LNCaP clone FGC (cell line): ENCODE results near the gene IFI6.

ENCODE experiments used
- DNase-seq: peaks from one replicate; pipeline ENCODE4 v3.0.0-alpha.2; 2011; ENCODE audit warnings: low read depth
- H3K4me3 ChIP-seq: 2 replicates; pipeline ENCODE4 v1.5.1; 2011; ENCODE audit warnings: mild to moderate bottlenecking, low read depth, low read length, control low read depth
- TF ChIP-seq, protein P1 (sequence below): IDR thresholded peaks from 2 replicates; pipeline ENCODE4 v1.5.1; 2012; ENCODE audit warnings: mild to moderate bottlenecking; ENCODE audit not compliant: control insufficient read depth, insufficient read depth; ENCODE audit errors: extremely low read depth

Gene IFI6, protein sequence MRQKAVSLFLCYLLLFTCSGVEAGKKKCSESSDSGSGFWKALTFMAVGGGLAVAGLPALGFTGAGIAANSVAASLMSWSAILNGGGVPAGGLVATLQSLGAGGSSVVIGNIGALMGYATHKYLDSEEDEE

DNA sequence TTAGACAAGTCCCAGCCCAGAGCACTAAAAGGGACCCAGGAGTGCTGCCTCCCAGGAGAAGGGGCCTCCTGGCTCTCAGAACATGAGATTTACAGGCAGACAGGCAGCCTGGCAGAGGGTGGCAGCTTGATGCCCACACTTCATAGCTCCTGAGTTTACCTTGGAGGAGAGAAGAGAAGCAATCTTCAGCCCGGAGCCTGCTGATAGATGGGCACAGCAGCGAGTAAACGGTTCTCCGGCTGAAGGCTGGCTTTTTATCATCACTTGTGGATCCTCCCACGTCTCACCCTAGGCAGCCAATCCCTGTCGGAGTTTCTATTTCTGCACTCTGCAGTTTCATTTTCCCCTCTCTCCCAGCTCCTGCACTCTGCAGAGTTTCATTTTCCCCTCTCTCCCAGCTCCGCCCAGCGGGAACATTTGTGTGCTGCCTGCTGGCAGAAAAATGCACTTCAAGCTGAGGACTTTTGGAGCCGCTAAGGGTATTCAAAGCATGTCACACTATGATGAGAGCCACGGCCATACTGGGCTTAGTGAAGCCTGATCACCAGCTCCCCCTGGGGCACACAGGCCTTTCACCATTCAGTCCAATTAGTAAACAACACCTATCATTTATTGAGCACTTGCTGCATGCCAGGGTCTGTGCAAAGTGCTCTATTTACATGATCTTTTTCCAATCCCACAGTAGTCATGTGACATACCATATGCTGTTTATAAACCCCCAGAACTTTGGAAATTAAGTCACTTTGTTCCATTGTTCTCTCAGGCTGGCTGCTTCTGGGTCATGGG lies at the start of gene IFI6:
IFI6 (minus strand) TSS at position 229 of the 786 bp plus-strand sequence. CDS start 2,878 bp downstream, outside the sequence.
- H3K4me3 ChIP-seq: peak within 1 kb of the TSS; percentile 38
- peak; percentile 90 for DNase-seq
- TF ChIP-seq, protein P1, sequence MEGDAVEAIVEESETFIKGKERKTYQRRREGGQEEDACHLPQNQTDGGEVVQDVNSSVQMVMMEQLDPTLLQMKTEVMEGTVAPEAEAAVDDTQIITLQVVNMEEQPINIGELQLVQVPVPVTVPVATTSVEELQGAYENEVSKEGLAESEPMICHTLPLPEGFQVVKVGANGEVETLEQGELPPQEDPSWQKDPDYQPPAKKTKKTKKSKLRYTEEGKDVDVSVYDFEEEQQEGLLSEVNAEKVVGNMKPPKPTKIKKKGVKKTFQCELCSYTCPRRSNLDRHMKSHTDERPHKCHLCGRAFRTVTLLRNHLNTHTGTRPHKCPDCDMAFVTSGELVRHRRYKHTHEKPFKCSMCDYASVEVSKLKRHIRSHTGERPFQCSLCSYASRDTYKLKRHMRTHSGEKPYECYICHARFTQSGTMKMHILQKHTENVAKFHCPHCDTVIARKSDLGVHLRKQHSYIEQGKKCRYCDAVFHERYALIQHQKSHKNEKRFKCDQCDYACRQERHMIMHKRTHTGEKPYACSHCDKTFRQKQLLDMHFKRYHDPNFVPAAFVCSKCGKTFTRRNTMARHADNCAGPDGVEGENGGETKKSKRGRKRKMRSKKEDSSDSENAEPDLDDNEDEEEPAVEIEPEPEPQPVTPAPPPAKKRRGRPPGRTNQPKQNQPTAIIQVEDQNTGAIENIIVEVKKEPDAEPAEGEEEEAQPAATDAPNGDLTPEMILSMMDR: no peak

DNA sequence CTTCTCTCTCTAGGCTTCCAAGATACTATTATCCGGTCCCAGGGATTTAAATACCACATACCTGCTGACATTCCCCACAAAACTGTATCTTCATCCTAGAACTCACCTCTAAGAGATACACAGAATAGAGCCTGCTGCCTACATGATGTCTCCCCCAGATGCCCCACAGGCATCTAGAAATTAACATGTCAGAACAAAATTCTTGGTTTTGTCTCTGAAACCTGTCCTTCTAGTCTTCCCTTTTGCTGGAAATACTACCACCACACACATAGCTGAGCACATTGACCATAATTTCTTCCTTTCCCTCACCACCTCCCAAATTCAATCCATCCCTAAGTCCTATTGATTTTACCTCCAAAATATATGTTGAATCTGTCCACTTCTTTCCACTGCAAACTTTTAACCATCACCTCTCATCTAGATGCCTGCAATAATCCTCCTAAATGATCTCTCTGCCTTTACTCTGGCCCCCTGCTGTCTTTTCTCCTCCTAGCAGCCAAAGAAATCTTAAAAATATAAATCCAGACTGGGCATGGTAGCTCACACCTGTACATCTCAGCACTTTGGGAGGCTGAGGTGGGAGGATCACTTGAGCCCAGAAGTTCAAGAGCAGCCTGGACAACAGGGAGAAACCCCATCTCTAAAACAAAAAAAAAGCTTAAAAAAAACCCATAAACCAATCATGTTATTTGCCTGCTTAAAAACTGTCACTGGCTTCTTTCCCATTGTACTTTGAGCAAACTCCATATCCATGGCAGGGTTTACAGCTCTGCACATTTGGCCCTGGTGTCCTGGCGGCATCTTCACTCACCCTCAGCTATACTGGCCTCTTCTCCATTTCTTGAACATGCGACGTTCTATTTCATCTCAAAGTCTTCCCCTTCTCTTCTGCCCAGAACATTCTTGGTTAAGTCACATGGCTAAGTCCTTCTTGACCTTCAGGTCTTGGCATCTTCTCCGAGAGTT lies 47.6 kb upstream of the IFI6 start:
- no peak for DNase-seq
- TF ChIP-seq, protein P1: no peak
- no peak overlapping the region for H3K4me3 ChIP-seq

DNA sequence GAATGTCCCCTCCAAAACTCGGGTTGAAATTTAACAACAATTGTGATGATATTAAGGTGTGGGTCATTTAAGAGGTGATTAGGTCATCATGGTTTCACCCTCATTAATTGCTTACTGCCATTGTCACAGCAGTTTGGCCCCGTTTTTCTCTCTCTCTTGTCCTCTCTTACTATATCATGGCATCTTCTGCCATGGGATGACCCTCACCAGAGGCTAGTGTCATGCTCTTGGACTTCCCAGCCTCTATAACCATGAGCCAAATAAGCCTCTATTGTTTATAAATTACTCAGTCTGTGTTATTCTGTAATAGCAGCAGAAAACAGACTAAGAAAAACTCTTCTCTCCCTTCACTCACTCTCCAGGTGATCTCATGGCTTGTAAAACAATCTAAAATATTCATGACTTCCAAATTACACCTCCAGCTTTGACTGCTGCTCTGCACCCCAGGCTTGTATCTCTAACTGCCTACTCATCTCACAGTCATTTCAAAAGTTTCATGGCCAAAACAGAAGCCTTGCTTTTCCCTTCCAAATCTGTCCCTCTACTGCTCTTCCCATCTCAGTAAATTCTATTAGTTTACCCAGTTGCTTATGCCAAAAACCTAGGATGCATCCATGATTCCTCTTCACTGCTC lies 44.4 kb upstream of the IFI6 start:
- H3K4me3 ChIP-seq: no peak overlapping the region
- DNase-seq: no peak
- TF ChIP-seq, protein P1: no peak

DNA sequence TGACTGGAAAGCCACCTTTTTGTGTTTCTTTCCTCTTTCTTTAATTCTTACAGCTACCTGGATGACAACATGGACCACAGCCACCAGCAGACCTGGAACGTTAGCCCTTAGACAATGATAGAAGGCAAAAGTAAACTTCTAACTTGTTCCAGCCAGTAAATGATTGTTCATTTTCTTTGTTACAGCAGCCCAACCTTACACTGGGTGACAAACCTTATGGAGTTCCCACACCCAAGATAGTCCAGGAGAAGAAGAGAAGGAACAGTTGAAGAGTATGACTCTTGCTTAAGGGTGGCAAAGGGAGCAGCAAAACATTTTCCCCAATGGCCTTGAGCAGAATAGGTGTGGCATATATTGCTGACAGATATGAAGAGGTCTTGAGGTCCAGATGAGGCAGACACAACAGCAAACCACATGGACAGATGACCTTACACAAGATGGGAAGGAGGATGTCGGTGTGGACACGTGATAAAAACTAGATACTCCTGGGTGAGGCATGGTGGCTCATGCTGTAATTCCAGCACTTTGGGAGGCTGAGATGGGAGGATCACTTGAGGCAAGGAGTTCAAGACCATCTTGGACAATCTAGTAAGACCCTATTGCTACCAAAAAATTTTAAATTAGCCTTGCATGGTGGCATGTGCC lies 42.0 kb upstream of the IFI6 start:
- no peak overlapping the region for H3K4me3 ChIP-seq
- TF ChIP-seq, protein P1: no peak
- no peak for DNase-seq

DNA sequence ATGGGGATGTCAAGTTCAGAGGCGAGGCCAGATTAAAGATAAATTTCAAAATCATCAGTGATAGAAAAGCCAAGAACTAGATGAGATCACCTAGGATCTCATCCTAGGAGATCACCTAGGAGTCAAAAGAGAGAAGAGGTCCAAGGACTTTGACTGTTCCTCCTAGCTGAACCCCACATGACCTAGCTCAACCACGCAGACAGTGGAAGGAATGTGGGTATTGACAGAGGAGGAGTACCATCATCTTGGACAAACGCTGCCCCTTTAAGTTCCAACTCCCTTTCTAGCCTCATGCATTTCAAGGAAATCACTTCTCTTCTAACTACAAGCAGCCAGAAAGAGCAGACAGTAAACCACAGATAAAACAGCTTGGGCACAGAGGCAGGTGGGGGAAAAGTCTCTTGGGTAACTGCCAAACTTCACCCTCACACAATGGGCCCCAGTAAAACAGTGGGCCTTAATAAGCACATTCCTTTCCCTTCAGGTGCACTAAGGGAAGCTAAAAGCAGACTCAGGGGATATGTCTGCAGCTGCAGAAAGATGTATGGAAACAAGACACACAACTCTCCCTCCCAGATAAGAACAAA lies 41.2 kb upstream of the IFI6 start:
- H3K4me3 ChIP-seq: no peak overlapping the region
- DNase-seq: no peak
- TF ChIP-seq, protein P1: no peak

DNA sequence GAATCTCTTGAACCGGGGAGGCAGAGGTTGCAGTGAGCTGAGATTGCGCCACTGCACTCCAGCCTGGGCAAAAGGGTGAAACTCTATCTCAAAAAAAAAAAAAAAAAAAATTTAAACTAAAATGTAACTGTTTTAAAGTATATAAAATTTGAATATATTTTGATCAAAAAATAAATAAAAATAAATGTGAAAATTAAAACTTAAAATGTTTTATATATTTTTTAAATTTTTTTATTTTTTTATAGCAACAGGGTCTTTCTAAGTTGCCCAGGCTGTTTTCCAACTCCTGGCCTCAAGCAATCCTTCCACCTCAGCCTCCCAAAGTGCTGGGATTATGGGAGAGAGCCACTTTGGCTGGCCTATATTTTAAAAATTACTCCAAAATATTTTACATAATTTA lies 38.6 kb upstream of the IFI6 start:
- TF ChIP-seq, protein P1: no peak
- H3K4me3 ChIP-seq: no peak overlapping the region
- no peak for DNase-seq
